SIG-M5 treated with dmso at 0.1 percent for 504 hours (cell line): ENCODE measurements around the gene MARCHF9.
"Not testable (repeated sequence)": the region's sequence is repeated elsewhere in the genome, so short reads cannot be mapped to it uniquely, and the experiment has no call there.

ENCODE experiments used
- DNase-seq: peaks from one replicate; lab custom pipeline; 2025; ENCODE audit not compliant: unreplicated experiment; lab: John Stamatoyannopoulos, UW

The MARCHF9 gene, protein sequence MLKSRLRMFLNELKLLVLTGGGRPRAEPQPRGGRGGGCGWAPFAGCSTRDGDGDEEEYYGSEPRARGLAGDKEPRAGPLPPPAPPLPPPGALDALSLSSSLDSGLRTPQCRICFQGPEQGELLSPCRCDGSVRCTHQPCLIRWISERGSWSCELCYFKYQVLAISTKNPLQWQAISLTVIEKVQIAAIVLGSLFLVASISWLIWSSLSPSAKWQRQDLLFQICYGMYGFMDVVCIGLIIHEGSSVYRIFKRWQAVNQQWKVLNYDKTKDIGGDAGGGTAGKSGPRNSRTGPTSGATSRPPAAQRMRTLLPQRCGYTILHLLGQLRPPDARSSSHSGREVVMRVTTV

DNA sequence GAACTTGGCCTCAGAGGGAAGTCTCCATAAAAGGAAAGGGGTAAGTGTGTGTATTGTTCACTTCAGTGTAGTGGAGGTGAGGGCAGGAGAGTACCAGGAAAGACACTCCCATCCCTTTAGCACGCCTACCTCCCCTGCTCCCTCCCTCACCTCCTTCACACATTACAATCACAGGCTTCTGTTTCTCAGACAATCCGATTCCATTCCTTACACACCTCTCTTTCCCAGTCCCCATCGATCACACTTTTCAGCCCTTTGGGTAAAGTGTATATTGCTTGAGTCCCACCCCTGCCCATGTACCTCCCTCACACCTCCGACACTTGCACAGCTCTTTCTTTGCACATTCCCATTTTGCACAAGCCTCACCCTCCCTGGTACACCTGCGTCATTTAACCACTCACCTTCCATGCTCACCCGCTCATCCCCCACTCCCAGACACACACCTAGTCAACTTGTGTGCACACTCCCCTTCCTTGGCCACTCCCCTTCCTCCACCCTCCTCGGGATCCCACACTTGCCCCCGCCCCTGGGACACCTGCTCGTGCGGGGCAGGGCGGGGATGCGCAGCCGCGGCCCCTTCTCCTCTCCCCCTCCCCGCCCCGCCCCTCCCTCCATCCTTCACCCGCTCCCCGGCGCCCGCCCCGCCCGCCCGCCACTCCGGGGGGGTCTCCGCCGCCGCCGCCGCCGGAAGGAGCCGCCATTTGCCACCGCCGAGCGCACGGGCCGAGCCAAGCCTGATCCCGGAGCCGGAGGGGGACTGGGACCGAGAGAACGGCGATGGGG lies at the start of gene MARCHF9:
Gene MARCHF9 (plus strand): TSS at position 693 of the 783 bp plus-strand sequence. CDS start 426 bp downstream, outside the sequence.
- peak; percentile 78 for DNase-seq

DNA sequence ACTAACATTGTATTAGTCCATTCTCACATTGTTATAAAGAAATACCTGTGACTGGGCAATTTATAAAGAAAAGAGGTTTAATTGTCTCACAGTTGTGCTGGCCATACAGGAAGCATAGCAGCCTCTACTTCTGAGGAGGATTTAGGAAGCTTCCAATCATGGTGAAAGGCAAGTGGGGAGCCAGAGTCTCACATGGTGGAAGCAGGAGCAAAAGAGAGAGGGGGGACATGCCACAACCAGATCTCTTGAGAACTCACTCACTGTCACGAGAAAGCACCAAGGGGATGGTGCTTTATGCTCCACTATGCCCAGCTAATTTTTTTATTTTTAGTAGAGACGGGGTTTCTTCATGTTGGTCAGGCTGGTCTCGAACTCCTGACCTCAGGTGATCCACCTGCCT lies 47.7 kb upstream of the MARCHF9 start:
- DNase-seq, result no peak

DNA sequence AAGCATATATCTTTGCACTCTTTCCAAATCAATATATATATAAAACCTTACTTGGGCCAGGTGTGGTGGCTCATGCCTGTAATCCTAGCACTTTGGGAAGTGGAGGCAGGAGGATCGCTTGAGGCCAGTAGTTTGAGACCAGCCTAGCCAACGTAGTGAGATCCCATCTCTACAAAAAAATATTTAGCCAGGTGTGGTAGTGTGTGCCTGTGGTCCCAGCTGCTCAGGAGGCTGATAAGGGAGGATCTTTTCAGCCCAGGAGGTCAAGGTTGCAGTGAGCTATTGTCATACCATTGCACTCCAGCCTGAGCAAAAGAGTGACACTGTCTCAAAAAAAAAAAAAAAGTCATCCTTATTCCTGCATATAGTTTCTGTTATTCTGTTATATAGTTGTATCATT lies 46.6 kb upstream of the MARCHF9 start:
- no peak for DNase-seq

DNA sequence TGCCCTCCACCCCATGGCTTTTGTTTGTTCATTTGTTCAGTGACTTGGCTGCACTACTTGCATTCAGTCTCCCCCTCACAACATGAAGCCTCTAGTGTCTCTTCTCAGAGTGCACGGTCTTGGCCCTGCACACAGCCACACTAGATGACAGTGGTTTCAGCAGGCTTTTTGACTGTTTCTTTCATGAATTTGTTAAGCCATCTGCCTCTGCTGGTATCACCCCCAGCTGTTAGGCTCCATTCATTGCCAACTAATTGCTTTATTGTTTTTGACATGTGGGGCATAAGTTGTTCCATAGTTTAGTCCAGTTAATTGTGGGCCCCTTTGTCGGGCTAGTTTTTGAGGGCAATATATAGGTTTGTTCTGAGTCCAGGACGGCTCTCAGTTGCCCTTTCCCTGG lies 42.2 kb upstream of the MARCHF9 start:
- DNase-seq, result no peak

DNA sequence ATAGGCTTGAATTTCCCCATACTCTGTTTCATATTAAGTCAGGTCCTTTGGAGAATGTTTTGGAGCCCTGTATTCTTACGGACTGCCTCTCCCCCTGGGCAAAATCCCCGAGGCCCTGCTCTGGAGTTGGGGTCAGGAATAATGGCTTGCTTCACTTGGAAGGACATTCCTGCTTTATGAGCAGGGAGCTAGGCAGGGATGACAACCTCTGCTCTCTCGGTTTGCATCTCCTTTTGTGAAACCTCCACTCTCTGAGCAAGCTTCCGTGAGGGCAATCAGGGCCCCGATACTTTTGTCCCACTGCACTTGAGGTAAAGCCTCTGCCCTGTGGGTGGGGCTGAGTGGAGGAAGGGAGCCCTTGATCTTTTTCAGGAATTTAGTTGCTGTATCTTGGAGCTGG lies 41.7 kb upstream of the MARCHF9 start:
- no peak for DNase-seq

DNA sequence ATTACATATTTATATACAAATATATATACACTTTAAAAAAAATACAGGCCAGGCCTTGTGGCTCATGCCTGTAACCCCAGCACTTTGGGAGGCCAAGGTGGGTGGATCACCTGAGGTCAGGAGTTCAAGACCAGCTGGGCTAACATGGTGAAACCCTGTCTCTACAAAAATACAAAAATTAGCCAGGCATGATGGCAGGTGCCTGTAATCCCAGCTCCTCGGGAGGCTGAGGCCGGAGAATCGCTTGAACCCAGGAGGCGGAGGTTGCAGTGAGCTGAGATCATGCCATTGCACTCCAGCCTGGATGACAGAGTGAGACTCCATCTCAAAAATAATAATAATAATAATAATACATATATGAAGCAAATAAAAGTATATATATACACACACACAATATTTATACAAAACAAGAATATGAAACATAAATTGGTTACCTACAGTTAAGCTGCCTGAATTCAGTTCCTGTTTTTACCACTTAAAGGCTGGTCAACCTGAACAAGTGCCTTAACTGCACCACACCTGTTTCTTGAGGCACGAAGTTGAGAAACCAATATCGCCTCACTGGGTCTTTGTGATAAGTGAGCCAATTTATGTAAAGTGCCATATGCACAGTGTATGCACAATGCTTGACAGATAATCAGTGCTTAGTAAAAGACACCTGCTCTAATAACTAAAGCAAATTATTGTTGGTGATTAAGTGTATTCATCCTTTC lies 39.7 kb upstream of the MARCHF9 start:
- not testable (repeated sequence) for DNase-seq

DNA sequence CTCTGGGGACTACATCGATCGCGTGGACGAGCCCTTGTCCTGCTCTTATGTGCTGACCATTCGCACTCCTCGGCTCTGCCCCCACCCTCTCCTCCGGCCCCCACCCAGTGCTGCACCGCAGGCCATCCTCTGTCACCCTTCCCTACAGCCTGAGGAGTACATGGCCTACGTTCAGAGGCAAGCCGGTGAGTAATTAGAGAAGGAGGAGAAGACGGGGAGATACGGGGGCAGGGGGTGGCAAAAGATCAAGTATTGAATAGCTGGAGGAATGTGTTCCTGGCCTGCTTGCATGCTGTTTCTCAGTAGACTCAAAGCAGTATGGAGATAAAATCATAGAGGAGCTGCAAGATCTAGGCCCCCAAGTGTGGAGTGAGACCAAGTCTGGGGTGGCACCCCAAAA lies 39.1 kb upstream of the MARCHF9 start:
- DNase-seq, result no peak

DNA sequence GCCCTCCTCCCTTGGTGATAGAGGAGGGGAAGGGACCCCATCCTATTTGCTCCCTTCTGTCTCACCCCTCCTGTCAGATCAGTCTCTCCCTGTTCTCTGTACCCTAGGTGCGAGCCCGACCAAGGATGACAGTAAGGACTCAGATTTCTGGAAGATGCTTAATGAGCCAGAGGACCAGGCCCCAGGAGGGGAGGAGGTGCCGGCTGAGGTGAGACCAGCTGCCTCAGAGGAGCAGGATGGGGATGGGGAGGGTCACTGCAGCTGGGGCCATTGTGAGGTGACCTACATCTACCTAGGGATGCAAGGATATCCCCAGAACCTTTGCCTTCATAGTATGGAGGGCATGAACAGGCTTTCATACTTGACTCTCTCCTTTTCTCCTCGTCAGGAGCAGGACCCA lies 38.6 kb upstream of the MARCHF9 start:
- no peak for DNase-seq

DNA sequence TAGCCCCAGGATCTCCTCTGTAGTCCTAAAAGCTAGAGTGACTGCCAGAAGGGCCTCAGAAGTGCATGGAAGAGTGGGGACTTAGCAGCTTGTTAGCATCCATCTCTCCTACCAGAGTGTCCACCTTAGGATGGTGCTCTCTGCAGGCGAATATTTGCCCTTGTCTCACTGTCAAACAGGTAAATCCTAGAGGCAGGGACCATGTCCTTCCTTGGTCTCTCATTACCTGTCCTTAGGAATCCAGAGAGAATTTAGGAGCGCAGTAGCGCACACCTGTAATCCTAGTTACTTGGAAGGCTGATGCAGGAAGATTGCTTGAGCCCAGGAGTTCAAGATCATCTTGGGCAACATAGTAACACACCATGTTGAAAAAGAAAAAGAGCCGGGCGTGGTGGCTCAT lies 37.8 kb upstream of the MARCHF9 start:
- no peak for DNase-seq

DNA sequence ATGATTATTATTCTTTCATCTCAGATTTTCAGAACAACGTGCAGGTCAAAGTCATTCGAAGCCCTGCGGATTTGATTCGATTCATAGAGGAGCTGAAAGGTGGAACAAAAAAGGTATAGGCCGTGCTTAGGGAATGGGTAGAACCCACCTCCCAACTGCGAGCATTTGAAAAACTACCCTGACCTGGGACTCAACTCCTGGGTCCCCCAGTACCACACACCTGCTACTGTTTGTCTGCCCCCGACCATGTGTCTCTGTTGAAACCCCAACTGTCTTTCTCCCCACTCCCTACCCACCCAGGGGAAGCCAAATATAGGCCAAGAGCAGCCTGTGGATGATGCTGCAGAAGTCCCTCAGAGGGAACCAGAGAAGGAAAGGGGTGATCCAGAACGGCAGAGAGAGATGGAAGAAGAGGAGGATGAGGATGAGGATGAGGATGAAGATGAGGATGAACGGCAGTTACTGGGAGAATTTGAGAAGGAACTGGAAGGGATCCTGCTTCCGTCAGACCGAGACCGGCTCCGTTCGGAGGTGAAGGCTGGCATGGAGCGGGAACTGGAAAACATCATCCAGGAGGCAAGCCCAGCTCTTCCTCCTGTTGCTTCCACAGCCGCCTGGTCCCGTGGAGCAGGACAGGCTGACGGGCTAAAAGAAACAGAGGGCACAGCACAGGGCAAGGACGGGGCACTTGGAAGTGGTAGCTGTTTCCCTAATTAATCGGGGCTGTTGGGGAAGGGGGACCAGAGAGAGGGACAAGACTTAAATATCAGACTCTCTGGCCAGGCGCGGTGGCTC lies 36.9 kb upstream of the MARCHF9 start:
- no peak for DNase-seq

DNA sequence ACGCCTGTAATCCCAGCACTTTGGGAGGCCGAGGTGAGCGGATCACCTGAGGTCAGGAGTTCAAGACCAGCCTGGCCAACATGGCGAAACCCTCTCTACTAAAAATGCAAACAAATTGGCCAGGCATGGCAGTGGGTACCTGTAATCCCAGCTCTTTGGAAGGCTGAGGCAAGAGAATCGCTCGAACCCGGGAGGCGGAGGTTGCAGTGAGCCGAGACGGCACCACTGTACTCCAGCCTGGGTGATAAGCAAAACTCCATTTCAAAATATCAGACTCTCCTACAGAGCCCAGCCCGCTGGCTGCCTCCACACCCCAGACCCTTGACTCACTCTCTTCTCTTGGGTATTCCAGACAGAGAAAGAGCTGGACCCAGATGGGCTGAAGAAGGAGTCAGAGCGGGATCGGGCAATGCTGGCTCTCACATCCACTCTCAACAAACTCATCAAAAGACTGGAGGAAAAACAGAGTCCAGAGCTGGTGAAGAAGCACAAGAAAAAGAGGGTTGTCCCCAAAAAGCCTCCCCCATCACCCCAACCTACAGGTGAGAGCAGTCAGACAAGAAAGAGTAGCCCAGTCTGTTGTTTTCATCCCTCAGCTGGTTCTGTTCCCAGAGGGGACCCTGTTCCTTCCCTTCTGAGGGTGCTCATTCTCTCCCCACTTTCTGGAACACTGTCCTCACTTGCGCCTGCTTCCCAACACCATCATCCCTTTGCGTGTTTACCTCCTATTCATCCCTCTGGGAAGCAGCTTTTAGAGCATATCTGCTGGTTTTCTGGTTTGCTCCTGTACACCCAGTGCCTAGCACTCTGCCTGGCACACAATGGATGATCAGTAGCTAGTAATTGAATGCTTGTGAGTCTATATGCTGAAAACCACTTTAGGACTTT lies 36.0 kb upstream of the MARCHF9 start:
- DNase-seq, result no peak

DNA sequence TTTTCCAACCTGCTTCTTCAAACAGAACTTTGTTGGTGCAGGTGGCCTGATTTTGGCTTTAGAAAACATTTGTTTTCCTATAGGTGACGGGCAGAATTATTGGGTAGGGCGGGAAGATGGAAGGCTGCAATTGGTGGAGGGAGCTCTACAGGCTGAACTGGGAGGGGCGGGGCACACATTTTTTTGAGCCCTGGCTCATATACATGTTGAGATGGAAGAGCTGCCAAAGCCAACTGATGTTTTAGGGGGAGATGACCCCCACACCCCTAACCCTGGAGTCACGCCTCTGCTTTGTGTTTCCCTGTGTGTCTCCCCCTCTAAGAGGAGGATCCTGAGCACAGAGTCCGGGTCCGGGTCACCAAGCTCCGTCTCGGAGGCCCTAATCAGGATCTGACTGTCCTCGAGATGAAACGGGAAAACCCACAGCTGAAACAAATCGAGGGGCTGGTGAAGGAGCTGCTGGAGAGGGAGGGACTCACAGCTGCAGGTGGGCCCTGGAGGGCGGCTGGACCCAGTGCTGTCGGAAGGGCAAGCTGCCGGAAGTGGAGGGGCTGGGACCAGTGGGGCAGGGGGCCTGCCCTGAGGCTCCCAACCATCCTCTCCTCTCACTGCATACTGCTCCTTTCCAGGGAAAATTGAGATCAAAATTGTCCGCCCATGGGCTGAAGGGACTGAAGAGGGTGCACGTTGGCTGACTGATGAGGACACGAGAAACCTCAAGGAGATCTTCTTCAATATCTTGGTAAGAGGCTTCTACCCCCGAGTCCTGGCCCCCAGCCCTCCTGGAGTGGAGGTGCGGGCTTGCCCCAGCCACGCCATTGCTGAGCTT lies 34.9 kb upstream of the MARCHF9 start:
- DNase-seq, result no peak

DNA sequence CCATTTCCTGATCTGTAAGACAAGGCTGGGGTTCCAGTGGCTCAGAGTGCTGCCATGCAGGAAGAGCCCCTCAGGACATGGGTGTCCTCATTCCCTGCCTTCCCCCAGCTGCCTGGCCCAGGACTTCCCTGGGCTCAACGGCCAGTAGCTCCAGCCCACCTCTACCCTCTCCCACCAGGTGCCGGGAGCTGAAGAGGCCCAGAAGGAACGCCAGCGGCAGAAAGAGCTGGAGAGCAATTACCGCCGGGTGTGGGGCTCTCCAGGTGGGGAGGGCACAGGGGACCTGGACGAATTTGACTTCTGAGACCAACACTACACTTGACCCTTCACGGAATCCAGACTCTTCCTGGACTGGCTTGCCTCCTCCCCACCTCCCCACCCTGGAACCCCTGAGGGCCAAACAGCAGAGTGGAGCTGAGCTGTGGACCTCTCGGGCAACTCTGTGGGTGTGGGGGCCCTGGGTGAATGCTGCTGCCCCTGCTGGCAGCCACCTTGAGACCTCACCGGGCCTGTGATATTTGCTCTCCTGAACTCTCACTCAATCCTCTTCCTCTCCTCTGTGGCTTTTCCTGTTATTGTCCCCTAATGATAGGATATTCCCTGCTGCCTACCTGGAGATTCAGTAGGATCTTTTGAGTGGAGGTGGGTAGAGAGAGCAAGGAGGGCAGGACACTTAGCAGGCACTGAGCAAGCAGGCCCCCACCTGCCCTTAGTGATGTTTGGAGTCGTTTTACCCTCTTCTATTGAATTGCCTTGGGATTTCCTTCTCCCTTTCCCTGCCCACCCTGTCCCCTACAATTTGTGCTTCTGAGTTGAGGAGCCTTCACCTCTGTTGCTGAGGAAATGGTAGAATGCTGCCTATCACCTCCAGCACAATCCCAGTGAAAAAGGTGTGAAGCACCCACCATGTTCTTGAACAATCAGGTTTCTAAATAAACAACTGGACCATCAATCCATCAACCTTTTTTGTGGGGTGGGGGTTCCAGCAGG lies 34.0 kb upstream of the MARCHF9 start:
- DNase-seq, result no peak

DNA sequence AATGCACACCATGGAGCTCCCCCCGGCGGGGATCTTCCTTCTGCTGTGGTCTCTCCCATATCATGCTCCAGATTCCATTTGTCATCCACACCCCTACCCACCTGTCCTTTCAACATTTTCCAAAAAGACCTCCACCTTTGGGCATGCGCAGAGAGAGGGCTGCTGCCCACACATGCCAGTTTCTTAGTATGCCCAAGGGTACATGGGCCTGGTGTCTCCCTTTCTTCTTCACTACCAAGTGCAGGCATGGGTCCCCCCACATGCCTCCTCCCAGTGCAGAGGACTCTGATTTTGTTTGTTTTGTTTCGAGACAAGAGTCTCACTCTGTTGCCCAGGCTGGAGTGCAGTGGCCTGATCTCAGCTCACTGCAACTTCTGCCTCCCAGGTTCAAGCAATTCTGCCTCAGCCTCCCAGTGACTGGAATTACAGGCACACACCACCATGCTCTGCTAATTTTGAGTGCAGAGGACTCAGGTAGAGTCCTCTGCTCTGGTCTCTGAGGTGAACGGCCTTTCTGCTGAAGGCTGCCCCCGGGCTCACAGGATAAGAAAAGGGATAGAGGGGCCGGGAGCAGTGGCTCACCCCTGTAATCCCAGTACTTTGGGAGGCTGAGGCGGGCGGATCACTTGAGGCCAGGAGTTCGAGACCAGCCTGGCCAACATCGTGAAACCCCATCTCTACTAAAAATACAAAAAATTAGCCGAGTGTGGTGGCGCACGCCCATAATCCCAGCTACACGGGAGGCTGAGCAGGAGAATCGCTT lies 32.9 kb upstream of the MARCHF9 start:
- not testable (repeated sequence) for DNase-seq

DNA sequence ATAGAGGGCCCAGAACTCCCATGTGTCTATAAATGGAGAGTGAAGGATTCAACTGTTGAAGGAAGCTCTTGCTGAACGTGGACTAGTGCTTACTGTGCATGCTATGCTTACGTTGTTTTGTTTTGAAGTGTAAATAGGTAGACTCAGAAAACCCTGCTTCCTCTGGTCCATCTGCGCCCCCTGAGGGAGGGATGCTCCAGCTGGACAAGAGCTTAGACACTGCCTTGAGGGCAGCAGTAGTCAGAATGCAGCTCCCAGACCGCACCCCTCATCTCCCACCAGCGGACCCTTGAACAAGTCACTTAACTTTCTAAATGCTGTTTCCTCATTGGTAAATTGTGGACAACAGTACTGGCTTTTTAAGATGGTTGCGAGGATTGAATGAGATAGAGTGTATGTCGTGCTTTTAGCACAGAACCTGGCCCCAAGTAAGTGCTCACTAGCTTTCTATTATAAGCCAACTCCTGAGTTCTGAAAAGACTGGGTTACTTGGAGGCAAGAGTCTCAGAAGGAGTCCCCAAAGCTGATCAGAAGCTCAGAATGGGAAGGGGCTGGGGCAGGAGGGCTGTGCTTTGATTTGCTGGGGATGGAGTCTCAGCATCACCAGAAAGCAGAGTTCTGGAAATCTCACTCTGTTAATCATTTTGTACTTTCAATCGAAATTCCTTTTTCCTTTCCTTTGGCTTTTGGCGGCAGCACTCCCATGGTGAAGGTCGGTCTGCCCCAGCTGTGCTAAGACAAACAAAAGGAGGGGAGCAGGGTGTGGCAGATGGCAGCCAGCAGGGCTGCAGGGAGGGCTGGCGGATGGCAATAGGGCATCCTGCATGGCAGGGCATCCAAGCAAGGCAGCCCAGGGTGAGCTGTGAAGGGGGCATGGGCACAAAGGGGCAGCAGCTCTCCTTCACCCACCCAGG lies 31.9 kb upstream of the MARCHF9 start:
- DNase-seq, result no peak

DNA sequence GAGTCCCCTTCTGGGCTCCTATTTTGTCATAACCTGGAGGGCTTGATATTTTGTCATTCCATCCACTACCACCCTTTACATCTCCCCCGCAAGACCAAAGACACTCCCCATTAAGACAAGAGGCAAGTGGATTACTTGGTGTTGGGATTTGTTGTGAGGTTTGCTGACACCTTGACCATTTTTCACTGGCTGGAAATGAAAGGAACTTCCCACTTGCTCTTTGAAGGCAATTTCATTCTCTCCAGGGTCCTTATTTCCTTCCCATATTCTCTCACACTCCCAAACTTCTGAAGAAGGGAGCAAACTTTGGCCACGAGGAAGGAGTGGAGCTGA lies 31.3 kb upstream of the MARCHF9 start:
- no peak for DNase-seq
